H9 (cell line): ENCODE measurements around the gene OR4F15. TPM values are rescaled to one million over a fixed set of nuclear protein-coding genes. Genes with fewer than 3 reads are reported as not detected.

Source experiments
- DNase-seq: peaks from one replicate; pipeline ENCODE4 v3.0.0-alpha.2; 2017
- H2AFZ ChIP-seq: one replicate; pipeline ENCODE4 v1.6.1; 2013; ENCODE audit warnings: mild to moderate bottlenecking, low read length, control low read depth, moderate library complexity
- H2AK5ac ChIP-seq: 2 replicates; pipeline ENCODE4 v1.6.1; 2013; ENCODE audit warnings: low read length, control low read depth, mixed read lengths; ENCODE audit not compliant: insufficient read length
- H2BK120ac ChIP-seq: one replicate; pipeline ENCODE4 v1.6.1; 2013; ENCODE audit warnings: low read depth, mild to moderate bottlenecking, low read length, control low read depth, inconsistent platforms; ENCODE audit not compliant: poor library complexity, severe bottlenecking
- H2BK12ac ChIP-seq: 2 replicates; pipeline ENCODE4 v1.6.1; 2013; ENCODE audit warnings: low read length, control low read depth, mixed read lengths, low read depth; ENCODE audit not compliant: insufficient read length
- H2BK15ac ChIP-seq: 2 replicates; pipeline ENCODE4 v1.6.1; 2013; ENCODE audit warnings: low read depth, low read length, control low read depth
- H2BK20ac ChIP-seq: one replicate; pipeline ENCODE4 v1.6.1; 2013; ENCODE audit warnings: low read depth, mild to moderate bottlenecking, low read length, control low read depth, inconsistent platforms; ENCODE audit not compliant: poor library complexity, severe bottlenecking
- H2BK5ac ChIP-seq: 2 replicates; pipeline ENCODE4 v1.6.1; 2013; ENCODE audit warnings: low read length, control low read depth, mixed read lengths; ENCODE audit not compliant: insufficient read length
- H3K14ac ChIP-seq: 2 replicates; pipeline ENCODE4 v1.6.1; 2013; ENCODE audit warnings: low read length, control low read depth; ENCODE audit not compliant: insufficient read depth
- H3K18ac ChIP-seq: 2 replicates; pipeline ENCODE4 v1.6.1; 2013; ENCODE audit warnings: low read depth, mild to moderate bottlenecking, mixed read lengths, low read length, control low read depth; ENCODE audit not compliant: insufficient read length
- H3K23ac ChIP-seq: 2 replicates; pipeline ENCODE4 v1.6.1; 2013; ENCODE audit warnings: low read length, control low read depth, mixed read lengths, low read depth; ENCODE audit not compliant: insufficient read length
- H3K23me2 ChIP-seq: 2 replicates; pipeline ENCODE4 v1.6.1; 2013; ENCODE audit warnings: low read depth, mild to moderate bottlenecking, mixed read lengths, low read length, control low read depth; ENCODE audit not compliant: insufficient read length, poor library complexity, severe bottlenecking
- H3K27ac ChIP-seq: 2 replicates; pipeline ENCODE4 v1.5.1; 2013; ENCODE audit warnings: low read length, control low read depth, mixed read lengths, low read depth; ENCODE audit not compliant: insufficient read length
- H3K27me3 ChIP-seq: 2 replicates; pipeline ENCODE4 v1.6.1; 2013; ENCODE audit warnings: low read length, control low read depth, inconsistent platforms; ENCODE audit not compliant: insufficient read depth
- H3K4ac ChIP-seq: 2 replicates; pipeline ENCODE4 v1.6.1; 2013; ENCODE audit warnings: low read depth, mild to moderate bottlenecking, control low read depth, inconsistent platforms, low read length, moderate library complexity
- H3K4me1 ChIP-seq: 2 replicates; pipeline ENCODE4 v1.6.1; 2013; ENCODE audit warnings: low read length, control low read depth, inconsistent platforms; ENCODE audit not compliant: insufficient read depth
- H3K4me2 ChIP-seq: 2 replicates; pipeline ENCODE4 v1.6.1; 2013; ENCODE audit warnings: low read length, control low read depth, mixed read lengths; ENCODE audit not compliant: insufficient read length, insufficient read depth
- H3K56ac ChIP-seq: 2 replicates; pipeline ENCODE4 v1.6.1; 2013; ENCODE audit warnings: low read depth, mild to moderate bottlenecking, mixed read lengths, low read length, control low read depth; ENCODE audit not compliant: insufficient read length
- H3K79me1 ChIP-seq: 2 replicates; pipeline ENCODE4 v1.6.1; 2013; ENCODE audit warnings: low read depth, mild to moderate bottlenecking, moderate library complexity, low read length, control low read depth, inconsistent platforms; ENCODE audit not compliant: insufficient read depth, poor library complexity, severe bottlenecking
- H3K79me2 ChIP-seq: 2 replicates; pipeline ENCODE4 v1.6.1; 2013; ENCODE audit warnings: low read length, control low read depth, inconsistent platforms; ENCODE audit not compliant: insufficient read depth
- H3K9ac ChIP-seq: 2 replicates; pipeline ENCODE4 v1.6.1; 2013; ENCODE audit warnings: low read length, control low read depth, mixed read lengths; ENCODE audit not compliant: insufficient read length; ENCODE audit errors: extremely low read depth
- H3K9me3 ChIP-seq: one replicate; pipeline ENCODE4 v1.6.1; 2013; ENCODE audit warnings: low read depth, low read length, inconsistent platforms; ENCODE audit not compliant: control insufficient read depth
- H3T11ph ChIP-seq: one replicate; pipeline ENCODE4 v1.6.1; 2013; ENCODE audit warnings: mild to moderate bottlenecking, low read length, control low read depth, inconsistent platforms
- H4K20me1 ChIP-seq: one replicate; pipeline ENCODE4 v1.6.1; 2013; ENCODE audit not compliant: control insufficient read depth, insufficient read length, insufficient read depth
- H4K5ac ChIP-seq: 2 replicates; pipeline ENCODE4 v1.6.1; 2013; ENCODE audit warnings: low read depth, mild to moderate bottlenecking, mixed read lengths, low read length, control low read depth; ENCODE audit not compliant: insufficient read length
- H4K8ac ChIP-seq: replicated peaks from 2 replicates; pipeline ENCODE4 v1.6.1; 2013; ENCODE audit warnings: low read length, control low read depth, mixed read lengths, low read depth; ENCODE audit not compliant: insufficient read length
- H4K91ac ChIP-seq: 2 replicates; pipeline ENCODE4 v1.6.1; 2013; ENCODE audit warnings: low read depth, mild to moderate bottlenecking, moderate library complexity, mixed read lengths, low read length, control low read depth; ENCODE audit not compliant: insufficient read length
- H3K27ac Mint-ChIP-seq, 3 experiments: 2 replicates in 2 of 3; 3 replicates in 1 of 3; pipeline ENCODE4 v1.8.0; 2020 to 2021; ENCODE audit warnings: mixed read lengths in 3 of 3, mild to moderate bottlenecking in 1 of 3, moderate library complexity in 1 of 3
- H3K27me3 Mint-ChIP-seq: 2 replicates; pipeline ENCODE4 v1.8.0; 2021; ENCODE audit warnings: low read depth, mild to moderate bottlenecking, moderate library complexity, mixed read lengths
- H3K36me3 Mint-ChIP-seq, 3 experiments: 2 replicates in 2 of 3; 3 replicates in 1 of 3; pipeline ENCODE4 v1.8.0; 2020 to 2021; ENCODE audit warnings: low read depth in 3 of 3, mixed read lengths in 3 of 3; ENCODE audit not compliant: insufficient read depth in 1 of 3
- H3K4me1 Mint-ChIP-seq, 2 experiments: 2 replicates each; pipeline ENCODE4 v1.8.0; 2020; ENCODE audit warnings: mixed read lengths in 2 of 2
- H3K4me3 Mint-ChIP-seq, 2 experiments: 2 replicates in 1 of 2; 3 replicates in 1 of 2; pipeline ENCODE4 v1.8.0; 2020 to 2021; ENCODE audit warnings: mild to moderate bottlenecking in 2 of 2, mixed read lengths in 2 of 2, moderate library complexity in 1 of 2
- H3K9me3 Mint-ChIP-seq, 2 experiments: 2 replicates in 1 of 2; 3 replicates in 1 of 2; pipeline ENCODE4 v1.8.0; 2020; ENCODE audit warnings: mild to moderate bottlenecking in 2 of 2, mixed read lengths in 2 of 2, moderate library complexity in 1 of 2
- WGBS: extraction: QIAGEN DNeasy Blood & Tissue Kit; methylation state at CpG from one replicate; pipeline ENCODE4 v1.1.7; 2013; ENCODE audit warnings: missing lambda C conversion rate, low lambda C conversion rate, mixed read lengths; ENCODE audit not compliant: insufficient read length; ENCODE audit errors: extremely low coverage; 5-methylcytosine and 5-hydroxymethylcytosine counted together
- total RNA-seq: library from RNA; stranded (reverse); gene quantifications from 2 replicates; pipeline ENCODE4 v1.2.1, GENCODE V29; 2021
- TF ChIP-seq, protein P1 (sequence below): fragments of 200-600 bp; sonication (generic); conservative IDR thresholded peaks from 3 replicates; pipeline ENCODE4 v1.8.0; 2021; ENCODE audit warnings: antibody characterized with exemption, mild to moderate bottlenecking

The OR4F15 gene
- total RNA-seq, 1 experiment from 2014 or later = not detected

- H3K79me1 ChIP-seq = no peaks in the 10 kb centered on the region
- H3K23ac ChIP-seq = no peak overlapping the region
- DNase-seq = no peak
These were observed 1.5 kb upstream of the OR4F15 start for GRCh38 chr15:101810456-101810855.

More at GRCh38 chr15:101810456-101810855, 1.5 kb upstream of the OR4F15 start:
- Histone ChIP-seq H3K27ac (no peak overlapping the region), H2AFZ (no peak overlapping the region), H3K14ac (no peak overlapping the region), H3K23me2 (no peaks in the 10 kb centered on the region), H2AK5ac (no peak overlapping the region), H2BK20ac (no peak overlapping the region), H2BK15ac (no peak overlapping the region), H2BK5ac (no peak overlapping the region), H4K8ac (no peak overlapping the region), H3K18ac (no peak overlapping the region), H4K91ac (no peak overlapping the region), H3K9ac (no peak overlapping the region), H3K27me3 (no peaks in the 10 kb centered on the region), H3K4ac (no peak overlapping the region), H2BK12ac (no peak overlapping the region), H3K9me3 (no peaks in the 10 kb centered on the region), H3K4me2 (no peak overlapping the region), H3K4me1 (no peaks in the 10 kb centered on the region; the same call in 1 of the 2 replicates), H3K79me2 (no peaks in the 10 kb centered on the region), H3K56ac (no peak overlapping the region), H2BK120ac (no peak overlapping the region), H3T11ph (no peak overlapping the region), H4K5ac (no peak overlapping the region), H4K20me1 (no peaks in the 10 kb centered on the region)
- TF ChIP-seq, protein P1, sequence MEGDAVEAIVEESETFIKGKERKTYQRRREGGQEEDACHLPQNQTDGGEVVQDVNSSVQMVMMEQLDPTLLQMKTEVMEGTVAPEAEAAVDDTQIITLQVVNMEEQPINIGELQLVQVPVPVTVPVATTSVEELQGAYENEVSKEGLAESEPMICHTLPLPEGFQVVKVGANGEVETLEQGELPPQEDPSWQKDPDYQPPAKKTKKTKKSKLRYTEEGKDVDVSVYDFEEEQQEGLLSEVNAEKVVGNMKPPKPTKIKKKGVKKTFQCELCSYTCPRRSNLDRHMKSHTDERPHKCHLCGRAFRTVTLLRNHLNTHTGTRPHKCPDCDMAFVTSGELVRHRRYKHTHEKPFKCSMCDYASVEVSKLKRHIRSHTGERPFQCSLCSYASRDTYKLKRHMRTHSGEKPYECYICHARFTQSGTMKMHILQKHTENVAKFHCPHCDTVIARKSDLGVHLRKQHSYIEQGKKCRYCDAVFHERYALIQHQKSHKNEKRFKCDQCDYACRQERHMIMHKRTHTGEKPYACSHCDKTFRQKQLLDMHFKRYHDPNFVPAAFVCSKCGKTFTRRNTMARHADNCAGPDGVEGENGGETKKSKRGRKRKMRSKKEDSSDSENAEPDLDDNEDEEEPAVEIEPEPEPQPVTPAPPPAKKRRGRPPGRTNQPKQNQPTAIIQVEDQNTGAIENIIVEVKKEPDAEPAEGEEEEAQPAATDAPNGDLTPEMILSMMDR = no peak
- no peak overlapping the region for H3K27ac Mint-ChIP-seq
- no peaks in the 10 kb centered on the region for H3K36me3 Mint-ChIP-seq
- peaks cover 14% of the 10 kb centered on the region for H3K27me3 Mint-ChIP-seq
- no peaks in the 10 kb centered on the region; a peak in 1 of 4 replicates for H3K4me1 Mint-ChIP-seq
- WGBS = no CpG with 5 or more reads among the region's 1 CpG
- no peak overlapping the region for H3K4me3 Mint-ChIP-seq
- no peaks in the 10 kb centered on the region; a peak in 1 of 5 replicates for H3K9me3 Mint-ChIP-seq
